NCI-H146 treated with DMSO at 0.1 percent for 48 hours (cell line): ENCODE data around the gene D2HGDH.
"Not testable (repeated sequence)": the region's sequence is repeated elsewhere in the genome, so short reads cannot be mapped to it uniquely, and the experiment has no call there.

ENCODE experiments used
- DNase-seq: peaks from one replicate; lab custom pipeline; 2025; ENCODE audit not compliant: unreplicated experiment; lab: John Stamatoyannopoulos, UW

Gene D2HGDH

DNA sequence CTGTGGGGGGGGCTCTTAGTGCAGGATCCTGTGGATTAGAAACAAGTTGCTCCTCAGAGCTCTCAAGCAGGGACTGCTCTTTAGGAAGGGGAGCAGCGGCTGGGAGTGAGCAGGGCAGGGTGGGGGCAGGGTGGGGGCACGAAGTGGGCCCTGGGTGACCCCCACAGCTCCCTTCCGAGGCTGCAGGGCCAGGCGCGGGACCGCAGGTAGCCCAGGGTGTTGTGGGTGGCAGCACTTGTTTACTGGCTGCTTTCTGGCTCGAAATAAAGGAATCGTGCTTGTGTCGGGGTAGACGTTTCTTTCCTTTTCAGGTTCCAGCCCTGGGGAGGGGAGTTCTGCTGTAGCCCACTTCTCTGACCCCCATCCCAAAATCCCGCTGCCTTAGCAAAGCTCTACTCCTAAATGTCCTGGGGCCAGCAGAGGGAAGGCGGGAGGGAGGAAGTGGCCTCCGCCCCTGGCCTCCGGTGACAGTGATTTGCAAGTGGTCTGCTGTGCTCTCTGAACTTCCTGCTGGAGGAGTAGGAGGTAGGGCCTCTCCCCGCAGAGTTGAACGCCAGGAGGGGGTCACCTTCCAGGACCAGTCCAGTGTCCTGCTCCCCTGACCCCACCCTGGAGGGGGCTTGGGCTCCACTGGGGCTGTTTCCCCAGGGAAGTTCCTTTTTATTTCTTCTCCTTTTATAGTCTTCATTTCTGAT is 82.8 kb downstream of the D2HGDH start:
- no peak for DNase-seq

DNA sequence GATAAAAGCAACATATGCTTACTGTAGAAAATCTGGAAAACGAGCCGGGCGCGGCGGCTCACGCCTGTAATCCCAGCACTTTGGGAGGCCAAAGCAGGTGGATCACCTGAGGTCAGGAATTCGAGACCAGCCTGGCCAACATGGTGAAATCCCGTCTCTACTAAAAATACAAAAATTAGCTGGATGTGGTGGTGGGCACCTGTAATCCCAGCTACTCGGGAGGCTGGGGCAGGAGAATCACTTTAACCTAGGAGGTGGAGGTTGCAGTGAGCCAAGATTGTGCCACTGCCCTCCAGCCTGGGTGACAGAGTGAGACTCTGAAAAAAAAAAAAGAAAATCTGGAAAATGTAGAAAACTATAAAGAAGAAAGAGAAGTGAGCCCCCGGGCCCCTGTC is 83.4 kb downstream of the D2HGDH start:
- not testable (repeated sequence) for DNase-seq
